Hepatocyte (in vitro differentiated cells): ENCODE data around the gene CACNA1C. TPM values are rescaled to one million over a fixed set of nuclear protein-coding genes. Genes with fewer than 3 reads are reported as not detected.

ENCODE experiments used
- DNase-seq: peaks from one replicate; pipeline ENCODE4 v3.0.0-alpha.2; 2016; ENCODE audit warnings: low spot score
- H2AFZ ChIP-seq: fragments of 200-600 bp; sonication (generic); 2 replicates; pipeline ENCODE4 v1.6.0; 2016; ENCODE audit warnings: antibody characterized with exemption, mild to moderate bottlenecking
- H3K27ac ChIP-seq: fragments of 200-600 bp; sonication (generic); 2 replicates; pipeline ENCODE4 v1.5.1; 2016; ENCODE audit warnings: mild to moderate bottlenecking
- H3K27me3 ChIP-seq: fragments of 200-600 bp; sonication (generic); 2 replicates; pipeline ENCODE4 v1.6.1; 2016
- H3K36me3 ChIP-seq: fragments of 200-600 bp; sonication (generic); replicated peaks from 2 replicates; pipeline ENCODE4 v1.5.1; 2016; ENCODE audit warnings: low read depth; ENCODE audit not compliant: insufficient read depth
- H3K4me1 ChIP-seq: fragments of 200-600 bp; sonication (generic); 2 replicates; pipeline ENCODE4 v1.5.1; 2016; ENCODE audit warnings: mild to moderate bottlenecking, moderate library complexity; ENCODE audit not compliant: insufficient read depth
- H3K4me2 ChIP-seq: fragments of 200-600 bp; sonication (generic); 2 replicates; pipeline ENCODE4 v1.6.0; 2016
- H3K4me3 ChIP-seq: fragments of 200-600 bp; sonication (generic); 2 replicates; pipeline ENCODE4 v1.5.1; 2016; ENCODE audit warnings: mild to moderate bottlenecking
- H3K79me2 ChIP-seq: fragments of 200-600 bp; sonication (generic); 2 replicates; pipeline ENCODE4 v1.6.0; 2017; ENCODE audit warnings: mild to moderate bottlenecking
- H3K9me2 ChIP-seq: fragments of 200-600 bp; sonication (generic); replicated peaks from 2 replicates; pipeline ENCODE4 v1.6.0; 2017; ENCODE audit warnings: mild to moderate bottlenecking; ENCODE audit not compliant: insufficient read depth
- H3K9me3 ChIP-seq: fragments of 200-600 bp; sonication (generic); 2 replicates; pipeline ENCODE4 v1.5.1; 2016; ENCODE audit warnings: low read depth, mild to moderate bottlenecking
- H4K20me1 ChIP-seq: fragments of 200-600 bp; sonication (generic); 2 replicates; pipeline ENCODE4 v1.6.0; 2016; ENCODE audit warnings: mild to moderate bottlenecking; ENCODE audit not compliant: insufficient read depth, poor library complexity, severe bottlenecking
- EZH2 ChIP-seq: fragments of 200-600 bp; sonication (generic); IDR thresholded peaks from 2 replicates; pipeline ENCODE4 v1.6.1; 2016; ENCODE audit warnings: antibody characterized with exemption, mild to moderate bottlenecking, borderline replicate concordance
- EZH2phosphoT487 ChIP-seq: fragments of 200-600 bp; sonication (generic); IDR thresholded peaks from one replicate; pipeline ENCODE4 v1.6.1; 2018; ENCODE audit warnings: antibody characterized with exemption, mild to moderate bottlenecking, low read depth, moderate library complexity; ENCODE audit not compliant: unreplicated experiment, severe bottlenecking
- WGBS: methylation state at CpG from one replicate; pipeline ENCODE4 v1.1.6; 2016; ENCODE audit warnings: low lambda C conversion rate; ENCODE audit errors: missing lambda C conversion rate; 5-methylcytosine and 5-hydroxymethylcytosine counted together
- polyA plus RNA-seq: library from polyadenylated mRNA; unstranded; fragments of >200 nt; fragmentation: Nextera tagmentation; extraction: Ambion mirVana; gene quantifications from 2 replicates; pipeline ENCODE4 v1.2.1, GENCODE V29; 2016
- total RNA-seq: library from RNA; depleted of rRNA; stranded (reverse); fragments of >200 nt; gene quantifications from 2 replicates; pipeline ENCODE4 v1.2.3, GENCODE V29; 2014
- TF ChIP-seq, protein P1 (sequence below): fragments of 200-600 bp; sonication (generic); IDR thresholded peaks from 2 replicates; pipeline ENCODE4 v1.5.1; 2016; ENCODE audit warnings: antibody characterized with exemption, mild to moderate bottlenecking; ENCODE audit not compliant: poor library complexity

Gene CACNA1C
- total and polyA plus RNA-seq, 2 experiments from 2014 or later = 3.2 to 4.0 TPM

DNA sequence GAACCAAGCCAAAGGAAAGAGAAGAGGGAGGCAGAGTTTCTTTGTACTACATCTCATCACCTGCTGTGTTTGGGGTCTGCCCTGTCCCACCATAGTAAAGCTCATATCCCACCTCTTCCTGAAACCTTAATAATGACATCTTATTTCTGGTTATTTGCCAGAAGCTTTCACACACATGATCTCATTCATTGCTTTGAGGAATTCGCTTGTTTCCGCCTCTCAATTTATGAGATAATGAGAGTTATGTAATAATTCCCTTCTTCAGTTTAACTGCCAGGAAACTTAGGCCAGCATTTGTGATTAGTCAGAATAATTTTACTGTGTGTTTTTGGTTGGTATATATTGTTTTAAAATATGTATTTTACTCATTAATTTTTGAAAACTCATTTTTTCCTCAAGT is 205.2 kb downstream of the CACNA1C start:
- no peak overlapping the region for H3K4me3 ChIP-seq
- no peak for TF ChIP-seq EZH2
- TF ChIP-seq EZH2phosphoT487 = no peak
- TF ChIP-seq, protein P1, sequence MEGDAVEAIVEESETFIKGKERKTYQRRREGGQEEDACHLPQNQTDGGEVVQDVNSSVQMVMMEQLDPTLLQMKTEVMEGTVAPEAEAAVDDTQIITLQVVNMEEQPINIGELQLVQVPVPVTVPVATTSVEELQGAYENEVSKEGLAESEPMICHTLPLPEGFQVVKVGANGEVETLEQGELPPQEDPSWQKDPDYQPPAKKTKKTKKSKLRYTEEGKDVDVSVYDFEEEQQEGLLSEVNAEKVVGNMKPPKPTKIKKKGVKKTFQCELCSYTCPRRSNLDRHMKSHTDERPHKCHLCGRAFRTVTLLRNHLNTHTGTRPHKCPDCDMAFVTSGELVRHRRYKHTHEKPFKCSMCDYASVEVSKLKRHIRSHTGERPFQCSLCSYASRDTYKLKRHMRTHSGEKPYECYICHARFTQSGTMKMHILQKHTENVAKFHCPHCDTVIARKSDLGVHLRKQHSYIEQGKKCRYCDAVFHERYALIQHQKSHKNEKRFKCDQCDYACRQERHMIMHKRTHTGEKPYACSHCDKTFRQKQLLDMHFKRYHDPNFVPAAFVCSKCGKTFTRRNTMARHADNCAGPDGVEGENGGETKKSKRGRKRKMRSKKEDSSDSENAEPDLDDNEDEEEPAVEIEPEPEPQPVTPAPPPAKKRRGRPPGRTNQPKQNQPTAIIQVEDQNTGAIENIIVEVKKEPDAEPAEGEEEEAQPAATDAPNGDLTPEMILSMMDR = no peak
- no peaks in the 10 kb centered on the region for H3K9me3 ChIP-seq
- no peaks in the 10 kb centered on the region for H3K27me3 ChIP-seq
- no peak overlapping the region for H3K4me2 ChIP-seq
- no peaks in the 10 kb centered on the region for H3K36me3 ChIP-seq
- H3K79me2 ChIP-seq = no peaks in the 10 kb centered on the region
- no peak overlapping the region for H3K27ac ChIP-seq
- no peak overlapping the region for H2AFZ ChIP-seq
- no peak for DNase-seq
- 76% methylated on average over 2 of the region's 2 CpGs for WGBS
- H4K20me1 ChIP-seq = no peaks in the 10 kb centered on the region
- H3K4me1 ChIP-seq = no peaks in the 10 kb centered on the region
- no peaks in the 10 kb centered on the region for H3K9me2 ChIP-seq

GRCh38 chr12:2259369-2259768 is 206.6 kb downstream of the CACNA1C start:
- no peaks in the 10 kb centered on the region for H4K20me1 ChIP-seq
- H3K79me2 ChIP-seq = no peaks in the 10 kb centered on the region
- H3K36me3 ChIP-seq = no peaks in the 10 kb centered on the region
- H3K27me3 ChIP-seq = no peaks in the 10 kb centered on the region
- no peaks in the 10 kb centered on the region for H3K9me3 ChIP-seq
- no peaks in the 10 kb centered on the region for H3K9me2 ChIP-seq
- peaks cover 6% of the 10 kb centered on the region for H3K4me1 ChIP-seq
- TF ChIP-seq EZH2phosphoT487 (no peak), EZH2 (no peak)
- TF ChIP-seq, protein P1 = no peak
- WGBS = 69% methylated on average over 4 of the region's 4 CpGs
- no peak overlapping the region for H2AFZ ChIP-seq
- H3K4me3 ChIP-seq = no peak overlapping the region
- H3K27ac ChIP-seq = no peak overlapping the region
- no peak overlapping the region for H3K4me2 ChIP-seq
- DNase-seq = no peak

DNA sequence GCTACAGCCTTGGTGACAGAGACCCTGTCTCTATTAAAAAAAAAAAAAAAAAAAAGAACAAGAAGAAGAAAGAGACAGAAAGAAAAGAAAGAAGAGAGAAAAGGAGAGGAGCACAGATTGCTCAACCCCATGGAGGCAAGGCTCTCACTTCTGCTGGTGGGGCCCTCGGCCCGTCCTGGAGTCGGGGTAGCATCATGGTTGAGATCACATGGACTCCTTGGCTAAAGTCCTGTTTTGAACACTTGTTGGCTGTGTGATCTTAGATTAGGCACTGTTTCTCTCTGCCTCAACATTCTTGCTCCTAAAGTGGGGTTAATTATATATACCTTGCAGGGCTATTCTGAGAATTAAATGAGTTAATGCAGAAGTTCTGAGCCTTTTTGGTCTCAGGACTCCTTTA is 207.7 kb downstream of the CACNA1C start:
- no peaks in the 10 kb centered on the region for H3K9me3 ChIP-seq
- H3K79me2 ChIP-seq = no peaks in the 10 kb centered on the region
- no peak for DNase-seq
- H4K20me1 ChIP-seq = no peaks in the 10 kb centered on the region
- H2AFZ ChIP-seq = no peak overlapping the region
- no peaks in the 10 kb centered on the region for H3K27me3 ChIP-seq
- H3K27ac ChIP-seq = no peak overlapping the region
- 91% methylated on average over 3 of the region's 3 CpGs for WGBS
- no peaks in the 10 kb centered on the region for H3K9me2 ChIP-seq
- peaks cover 10% of the 10 kb centered on the region for H3K4me1 ChIP-seq
- TF ChIP-seq EZH2 = no peak
- TF ChIP-seq, protein P1 = no peak
- no peak for TF ChIP-seq EZH2phosphoT487
- no peaks in the 10 kb centered on the region for H3K36me3 ChIP-seq
- no peak overlapping the region for H3K4me2 ChIP-seq
- no peak overlapping the region for H3K4me3 ChIP-seq

DNA sequence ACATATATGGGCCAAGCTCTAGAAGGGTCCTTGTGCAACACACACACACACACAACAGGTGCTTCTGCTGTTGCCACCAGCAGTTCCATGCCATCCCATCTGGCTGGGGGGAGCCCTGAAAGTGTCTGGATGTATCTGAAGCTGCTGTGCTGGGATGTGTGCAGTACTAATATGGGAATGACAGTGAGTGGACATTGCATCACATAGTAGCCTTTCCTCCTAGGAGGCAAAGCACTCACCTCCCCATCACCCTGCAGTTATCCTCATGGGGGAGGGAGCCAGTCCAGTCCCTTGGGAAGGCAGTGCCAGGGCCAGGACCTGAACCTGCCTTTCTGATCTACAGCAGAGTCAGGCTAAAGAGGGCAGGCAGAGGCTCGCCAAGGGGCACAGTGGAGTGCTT is 208.9 kb downstream of the CACNA1C start:
- Histone ChIP-seq H3K9me2 (no peaks in the 10 kb centered on the region), H3K4me2 (no peak overlapping the region), H4K20me1 (no peaks in the 10 kb centered on the region), H3K4me3 (no peak overlapping the region), H3K9me3 (no peaks in the 10 kb centered on the region), H2AFZ (no peak overlapping the region), H3K79me2 (no peaks in the 10 kb centered on the region), H3K4me1 (peaks cover 17% of the 10 kb centered on the region), H3K36me3 (no peaks in the 10 kb centered on the region), H3K27me3 (no peaks in the 10 kb centered on the region), H3K27ac (no peak overlapping the region)
- 100% methylated on average over 1 of the region's 1 CpG for WGBS
- TF ChIP-seq, protein P1 = no peak
- TF ChIP-seq EZH2phosphoT487 (no peak), EZH2 (no peak)
- no peak for DNase-seq
